ENCODE results near the gene PITX3. TPM values are rescaled to one million over a fixed set of nuclear protein-coding genes. Genes with fewer than 3 reads are reported as not detected.

PITX3 gene
- total RNA-seq, 1 donor from 2014 or later = not detected

- H3K4me3 Mint-ChIP-seq (ENCODE audit: low read depth) = no peak overlapping the region
- no peak for DNase-seq (ENCODE audit: low spot score, unreplicated experiment)
- peaks cover 2% of the 10 kb centered on the region for H3K4me1 Mint-ChIP-seq (ENCODE audit: low read depth)
- no peak for TF ChIP-seq CTCF (IDR thresholded peaks at IDR 0.05; ENCODE audit: unreplicated experiment)
- H3K27ac Mint-ChIP-seq = no peak overlapping the region
- no peaks in the 10 kb centered on the region for H3K9me3 Mint-ChIP-seq (ENCODE audit: low read depth)
- H3K36me3 Mint-ChIP-seq (ENCODE audit: insufficient read depth) = no peaks in the 10 kb centered on the region
- peaks cover 83% of the 10 kb centered on the region for H3K27me3 Mint-ChIP-seq
Observed at GRCh38 chr10:102235598-102235920, 5.8 kb downstream of the PITX3 start.

GRCh38 chr10:102234888-102235597 lies 6.3 kb downstream of the PITX3 start:
- Mint-ChIP-seq H3K4me1 (ENCODE audit: low read depth) (no peaks in the 10 kb centered on the region), H3K27ac (no peak overlapping the region), H3K9me3 (ENCODE audit: low read depth) (no peaks in the 10 kb centered on the region), H3K4me3 (ENCODE audit: low read depth) (no peak overlapping the region), H3K36me3 (ENCODE audit: insufficient read depth) (no peaks in the 10 kb centered on the region), H3K27me3 (peaks cover 83% of the 10 kb centered on the region)
- TF ChIP-seq CTCF (IDR thresholded peaks at IDR 0.05; ENCODE audit: unreplicated experiment) = no peak
- DNase-seq (ENCODE audit: low spot score, unreplicated experiment) = no peak

- no peak for TF ChIP-seq CTCF (IDR thresholded peaks at IDR 0.05; ENCODE audit: unreplicated experiment)
- Mint-ChIP-seq H3K27me3 (peaks cover 83% of the 10 kb centered on the region), H3K27ac (no peak overlapping the region), H3K36me3 (ENCODE audit: insufficient read depth) (no peaks in the 10 kb centered on the region), H3K9me3 (ENCODE audit: low read depth) (no peaks in the 10 kb centered on the region), H3K4me3 (ENCODE audit: low read depth) (no peak overlapping the region), H3K4me1 (ENCODE audit: low read depth) (peaks cover 2% of the 10 kb centered on the region)
- DNase-seq (ENCODE audit: low spot score, unreplicated experiment) = no peak
Observed at GRCh38 chr10:102233997-102234396, 7.3 kb downstream of the PITX3 start.

- no peak for DNase-seq (ENCODE audit: low spot score, unreplicated experiment)
- Mint-ChIP-seq H3K36me3 (ENCODE audit: insufficient read depth) (no peaks in the 10 kb centered on the region), H3K9me3 (ENCODE audit: low read depth) (no peaks in the 10 kb centered on the region), H3K27me3 (peaks cover 84% of the 10 kb centered on the region), H3K4me1 (ENCODE audit: low read depth) (peaks cover 2% of the 10 kb centered on the region), H3K4me3 (ENCODE audit: low read depth) (peak overlapping the region; percentile 21), H3K27ac (no peak overlapping the region)
- TF ChIP-seq CTCF (IDR thresholded peaks at IDR 0.05; ENCODE audit: unreplicated experiment) = peak; percentile 67
Observed at GRCh38 chr10:102231357-102232318, 9.7 kb downstream of the PITX3 start.

GRCh38 chr10:102230861-102231356 lies 10.4 kb downstream of the PITX3 start:
- peak overlapping the region; percentile 50 for H3K4me3 Mint-ChIP-seq (ENCODE audit: low read depth)

More at GRCh38 chr10:102230861-102231356, 10.4 kb downstream of the PITX3 start:
- no peaks in the 10 kb centered on the region for H3K9me3 Mint-ChIP-seq (ENCODE audit: low read depth)
- no peak for DNase-seq (ENCODE audit: low spot score, unreplicated experiment)
- peaks cover 84% of the 10 kb centered on the region for H3K27me3 Mint-ChIP-seq
- H3K36me3 Mint-ChIP-seq (ENCODE audit: insufficient read depth) = no peaks in the 10 kb centered on the region
- peaks cover 2% of the 10 kb centered on the region for H3K4me1 Mint-ChIP-seq (ENCODE audit: low read depth)
- H3K27ac Mint-ChIP-seq = no peak overlapping the region
- peak; percentile 42 for TF ChIP-seq CTCF (IDR thresholded peaks at IDR 0.05; ENCODE audit: unreplicated experiment)
